Pulmonary artery endothelial cell (primary cell): ENCODE measurements around the gene PKP1. TPM values are rescaled to one million over a fixed set of nuclear protein-coding genes. Genes with fewer than 3 reads are reported as not detected.

Experiments used
- DNase-seq: peaks from one replicate; pipeline ENCODE4 v3.0.0-alpha.2; 2011; ENCODE audit warnings: low read depth, low spot score
- total RNA-seq: library from RNA; depleted of rRNA; stranded (reverse); fragments of >200 nt; gene quantifications from 2 replicates; pipeline ENCODE4 v1.2.3, GENCODE V29; 2014

The PKP1 gene
- total RNA-seq, 1 donor from 2014 or later, result under 0.01 TPM

GRCh38 chr1:201260648-201261311, 22.5 kb upstream of the PKP1 start:
- DNase-seq, result no peak

- DNase-seq, result no peak
Observed at GRCh38 chr1:201261771-201262547, 21.3 kb upstream of the PKP1 start.

- DNase-seq, result no peak
Observed at GRCh38 chr1:201262963-201263608, 20.2 kb upstream of the PKP1 start.

- no peak for DNase-seq
Observed at GRCh38 chr1:201264072-201264471, 19.2 kb upstream of the PKP1 start.

DNA sequence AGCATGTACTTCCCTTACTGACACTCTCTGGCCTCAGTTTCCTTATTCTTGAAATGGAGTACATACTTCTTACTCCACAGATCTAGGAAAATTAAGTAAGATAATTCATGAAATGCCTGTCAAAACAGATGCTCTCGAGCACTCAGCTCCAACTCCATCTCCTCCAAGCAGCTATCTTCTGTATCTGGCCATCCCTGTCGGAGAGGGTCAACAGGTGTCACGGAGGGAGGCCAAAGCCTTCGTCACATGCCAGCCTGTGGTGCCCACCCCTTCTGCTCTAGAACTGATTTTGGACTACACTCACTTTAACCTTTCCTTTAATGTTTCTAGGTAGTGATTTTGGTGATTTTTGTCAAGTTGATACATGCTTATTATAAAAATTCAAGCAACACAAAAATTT, 18.8 kb upstream of the PKP1 start:
- no peak for DNase-seq

DNA sequence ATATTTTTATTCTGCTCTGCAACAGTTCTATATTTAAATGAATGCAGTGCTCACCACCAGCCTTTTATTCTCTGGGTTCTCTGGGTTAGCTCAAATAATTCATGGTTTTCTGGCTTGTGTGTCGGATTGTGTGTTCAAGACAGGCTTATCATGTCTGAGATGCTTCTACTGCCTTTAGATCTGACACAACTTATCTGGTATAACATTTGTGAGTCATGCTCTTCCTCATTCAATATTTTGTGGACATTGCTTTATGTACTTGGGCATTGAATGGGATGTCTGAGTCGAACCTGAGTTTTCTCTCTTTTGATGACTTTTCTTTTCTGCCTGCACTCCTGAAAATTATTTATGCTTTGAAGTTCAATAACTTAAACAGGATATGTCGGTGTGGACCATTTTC, 17.6 kb upstream of the PKP1 start:
- no peak for DNase-seq

GRCh38 chr1:201266276-201266675, 17.0 kb upstream of the PKP1 start:
- DNase-seq, result no peak

DNA sequence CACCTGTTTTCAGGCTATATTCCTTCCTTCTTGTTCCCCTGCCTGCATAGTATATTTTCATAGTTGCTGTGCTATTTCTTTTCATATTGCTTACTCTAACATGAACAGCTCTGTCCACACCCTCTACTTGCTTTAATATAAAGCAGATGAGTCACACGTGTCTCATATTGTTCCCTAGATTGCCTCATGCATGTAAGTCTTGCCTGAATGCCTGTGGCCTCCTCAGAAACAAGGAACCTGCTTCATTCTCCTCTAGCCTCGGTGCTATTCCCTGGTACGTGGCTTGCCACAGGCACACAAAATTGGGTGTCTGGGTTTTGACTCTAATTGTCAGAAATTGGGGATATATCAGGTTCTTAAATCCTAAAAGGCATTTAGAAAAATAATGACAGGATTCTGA, 16.5 kb upstream of the PKP1 start:
- no peak for DNase-seq

GRCh38 chr1:201267481-201268229, 15.7 kb upstream of the PKP1 start:
- no peak for DNase-seq

GRCh38 chr1:201268604-201269151, 14.6 kb upstream of the PKP1 start:
- no peak for DNase-seq

DNA sequence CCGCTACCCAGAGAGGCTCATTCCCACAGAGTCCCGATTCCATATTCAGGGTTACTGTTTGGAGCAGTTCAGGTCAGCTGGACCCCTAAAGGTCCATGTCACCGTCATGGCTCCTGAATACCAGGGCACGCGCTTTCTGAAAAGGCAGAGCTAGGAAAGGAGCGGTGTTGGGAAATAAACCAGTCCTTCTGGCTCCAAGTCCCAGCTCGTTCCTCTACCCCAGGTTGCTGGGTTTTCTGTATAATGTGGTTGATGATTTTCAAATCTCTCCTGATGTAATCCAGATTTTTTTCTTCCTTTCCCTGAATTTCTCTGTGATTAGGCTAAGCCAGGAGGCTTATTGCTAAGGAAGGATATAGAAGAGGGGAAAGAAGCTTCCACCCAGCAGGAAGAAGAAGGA, 14.0 kb upstream of the PKP1 start:
- DNase-seq, result no peak

DNA sequence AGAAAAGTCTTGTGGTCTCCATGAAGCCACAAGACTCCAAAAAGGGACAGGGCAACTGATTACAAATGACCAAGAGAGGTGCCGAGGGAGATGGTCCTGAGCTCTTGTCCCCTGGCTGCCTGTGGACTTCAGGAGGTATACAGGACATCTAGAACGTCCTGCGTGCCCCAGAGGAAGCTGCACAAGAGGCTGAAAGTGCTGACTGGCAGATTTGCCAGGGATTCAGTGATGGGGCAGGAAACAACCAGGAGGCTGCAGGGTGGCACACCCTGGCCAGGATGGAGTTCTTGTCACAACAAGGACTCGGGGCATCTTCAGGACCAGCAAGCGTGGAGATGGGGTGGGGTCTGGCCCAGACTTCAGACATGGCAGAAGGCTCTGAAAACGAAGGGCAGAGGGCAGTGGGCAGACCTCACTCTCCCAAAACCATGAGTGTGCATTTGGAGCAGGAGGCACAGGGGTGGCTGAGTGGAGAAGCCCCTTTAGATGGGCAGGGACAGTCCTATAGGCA, 13.4 kb upstream of the PKP1 start:
- no peak for DNase-seq

DNA sequence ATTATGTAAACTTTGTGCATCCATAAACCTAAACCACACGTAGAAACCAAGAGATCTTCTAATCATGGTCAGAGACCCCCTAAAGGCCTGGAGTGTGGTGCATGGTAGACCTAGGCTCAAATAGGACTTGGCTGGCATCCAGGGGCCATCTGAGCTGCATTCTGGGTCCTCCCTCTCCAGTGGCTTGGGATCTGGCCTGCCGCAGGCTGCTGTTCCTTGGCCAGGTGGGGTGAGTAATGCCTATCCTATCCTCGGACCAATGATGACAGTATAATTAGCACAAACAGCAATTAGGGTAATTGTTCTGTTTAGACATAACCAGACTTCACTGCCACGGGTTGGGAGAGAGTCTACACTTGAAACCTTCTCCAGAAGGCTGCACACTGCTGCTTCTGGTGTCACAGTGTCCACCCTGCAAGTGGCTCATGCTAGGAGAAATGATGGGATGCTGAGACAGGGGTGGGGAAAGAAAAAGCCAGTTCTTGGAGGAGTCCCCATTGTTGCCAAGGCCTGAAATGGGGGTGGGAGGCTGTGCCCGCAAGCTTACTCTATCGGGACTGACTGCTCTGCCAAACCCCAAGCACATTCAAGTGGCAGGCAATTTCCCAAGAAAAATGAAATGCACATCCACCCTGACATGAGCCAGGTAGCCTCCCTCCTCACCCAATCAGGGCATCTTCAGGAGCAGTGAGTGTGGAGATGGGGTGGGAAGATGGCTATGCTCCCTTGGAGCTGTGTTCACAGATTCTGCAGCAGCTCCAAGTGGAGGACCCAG, 12.5 kb upstream of the PKP1 start:
- DNase-seq, result no peak

GRCh38 chr1:201272799-201273198, 10.5 kb upstream of the PKP1 start:
- no peak for DNase-seq

- DNase-seq, result no peak
Observed at GRCh38 chr1:201274616-201275252, 8.6 kb upstream of the PKP1 start.

GRCh38 chr1:201275253-201275666, 8.0 kb upstream of the PKP1 start:
- no peak for DNase-seq

GRCh38 chr1:201276891-201277290, 6.4 kb upstream of the PKP1 start:
- DNase-seq, result no peak

DNA sequence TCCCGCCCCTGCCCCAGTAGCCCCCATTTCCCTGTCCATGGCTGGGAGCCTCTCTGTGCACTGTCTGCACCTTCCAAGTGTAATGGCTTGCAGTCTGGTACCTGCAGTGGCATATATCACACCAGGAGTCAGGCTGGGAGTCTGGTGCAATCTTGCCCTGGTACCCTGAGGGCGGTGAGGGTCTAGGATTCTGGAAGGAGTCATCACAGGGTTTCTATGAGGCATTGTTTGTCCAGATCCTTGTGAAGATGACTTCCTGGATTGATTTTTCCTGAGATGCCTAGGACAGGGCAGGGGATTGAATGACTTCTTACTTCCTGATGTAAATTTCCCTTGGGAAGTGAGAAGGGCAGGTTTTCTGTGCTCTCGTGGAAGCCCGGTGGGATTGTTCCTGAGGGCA, 5.9 kb upstream of the PKP1 start:
- DNase-seq, result no peak

GRCh38 chr1:201279313-201279712, 4.0 kb upstream of the PKP1 start:
- DNase-seq, result no peak

DNA sequence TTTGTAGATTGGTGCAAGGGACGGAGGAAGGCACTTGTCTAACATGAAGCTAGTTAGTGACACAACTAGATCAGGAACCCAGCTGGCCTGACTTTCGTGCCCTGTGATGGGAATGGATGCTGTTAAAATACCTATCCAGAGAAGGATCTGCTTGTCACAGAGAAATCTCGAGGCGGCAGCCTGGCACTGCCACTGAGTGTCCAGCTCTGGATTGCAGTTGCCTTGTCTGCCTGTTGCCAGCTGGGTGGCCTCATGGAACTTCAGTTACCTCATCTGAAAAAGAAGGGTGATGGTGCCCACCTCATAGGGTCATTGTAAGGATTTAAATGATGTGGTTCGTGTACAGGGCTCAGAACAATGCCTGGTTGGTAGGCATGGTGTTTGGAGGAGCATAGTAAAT, 2.4 kb upstream of the PKP1 start:
- DNase-seq, result no peak
